HG02943 (cell line): ENCODE results near the gene WLS.
"Not testable (repeated sequence)": the region's sequence is repeated elsewhere in the genome, so short reads cannot be mapped to it uniquely, and the experiment has no call there.

ENCODE experiments used
- ATAC-seq: cut with Tn5 transposase; IDR thresholded peaks from one replicate; pipeline ENCODE4 v1.9.1; 2021; ENCODE audit warnings: mild to moderate bottlenecking, low read depth, moderate library complexity; ENCODE audit not compliant: unreplicated experiment

The WLS gene

DNA sequence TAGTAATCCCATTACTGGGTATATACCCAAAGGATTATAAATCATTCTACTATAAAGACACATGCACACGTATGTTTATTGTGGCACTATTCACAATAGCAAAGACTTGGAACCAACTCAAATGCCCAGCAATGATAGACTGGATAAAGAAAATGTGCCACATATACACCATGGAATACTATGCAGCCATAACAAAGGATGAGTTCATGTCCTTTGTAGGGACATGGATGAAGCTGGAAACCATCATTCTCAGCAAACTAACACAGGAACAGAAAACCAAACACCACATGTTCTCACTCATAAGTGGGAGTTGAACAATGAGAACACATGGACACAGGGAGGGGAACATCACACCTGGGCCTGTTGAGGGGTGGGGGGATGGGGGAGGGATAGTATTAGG is 60.5 kb downstream of the WLS start:
- not testable (repeated sequence) for ATAC-seq

GRCh38 chr1:68168545-68169171 is 63.7 kb downstream of the WLS start:
- ATAC-seq = no peak

DNA sequence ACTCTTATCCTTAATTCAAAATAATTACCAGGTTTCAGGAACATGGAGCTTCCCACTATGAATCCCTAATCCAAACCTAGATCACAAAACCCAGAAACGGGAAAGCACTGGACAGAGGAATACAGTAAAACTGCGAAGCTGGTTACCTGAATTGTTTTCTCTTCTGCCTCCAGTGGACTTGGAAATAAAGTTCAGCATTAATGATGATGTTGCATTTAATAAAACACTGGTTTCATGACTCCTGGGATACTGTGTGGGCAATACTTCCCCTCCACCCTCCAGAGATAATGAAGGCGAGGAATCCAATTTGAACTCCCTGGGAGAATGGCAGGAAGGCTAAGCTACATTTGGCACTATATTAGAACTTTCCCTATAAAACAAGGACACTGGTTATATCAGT is 65.1 kb downstream of the WLS start:
- no peak for ATAC-seq

- no peak for ATAC-seq
Measured at GRCh38 chr1:68166348-68166747, 66.0 kb downstream of the WLS start.

DNA sequence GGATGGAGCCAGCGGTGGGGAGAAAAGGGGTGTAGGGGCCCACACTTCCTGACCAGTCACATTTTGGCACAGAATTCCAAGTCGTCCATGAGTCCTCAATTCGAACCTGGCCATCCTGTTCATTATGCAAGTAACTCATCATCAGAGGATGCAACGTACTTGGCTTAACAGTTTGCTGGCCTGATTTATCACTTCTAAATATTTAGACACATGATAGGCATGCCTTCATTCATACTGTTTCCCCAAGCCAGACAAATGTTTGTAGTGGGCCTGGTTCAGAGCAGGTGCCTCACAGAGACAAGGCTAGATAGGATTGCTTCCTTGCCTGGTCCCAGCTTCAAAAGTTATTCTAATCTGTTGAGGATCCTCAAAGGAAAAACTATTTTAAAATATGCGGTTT is 66.7 kb downstream of the WLS start:
- ATAC-seq = no peak

DNA sequence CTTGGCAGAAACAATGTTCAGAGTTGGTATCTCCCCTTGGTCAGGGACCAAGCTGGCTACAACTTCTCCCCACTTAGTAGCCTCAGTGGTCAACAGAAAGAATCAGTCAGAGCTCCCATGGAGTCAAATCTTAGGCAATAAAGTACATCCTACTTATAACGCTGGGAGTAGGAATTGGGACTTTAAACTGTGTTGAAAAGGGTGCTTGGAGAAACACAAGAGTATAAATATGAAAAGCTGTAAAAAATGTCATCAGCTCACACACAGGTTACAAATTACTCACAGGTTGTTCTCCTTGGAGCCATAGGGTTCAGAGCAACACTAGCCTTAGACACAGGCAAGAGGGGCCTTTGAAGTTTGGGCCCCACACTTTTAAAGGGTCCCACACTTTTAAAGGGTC is 67.4 kb downstream of the WLS start:
- ATAC-seq = no peak

- ATAC-seq = no peak
Measured at GRCh38 chr1:68163220-68163619, 69.1 kb downstream of the WLS start.

GRCh38 chr1:68162761-68163160 is 69.6 kb downstream of the WLS start:
- no peak for ATAC-seq

GRCh38 chr1:68161672-68162071 is 70.7 kb downstream of the WLS start:
- ATAC-seq = not testable (repeated sequence)

- ATAC-seq = not testable (repeated sequence)
Measured at GRCh38 chr1:68160935-68161334, 71.4 kb downstream of the WLS start.

- ATAC-seq = no peak
Measured at GRCh38 chr1:68160021-68160420, 72.3 kb downstream of the WLS start.

GRCh38 chr1:68158837-68159236 is 73.5 kb downstream of the WLS start:
- ATAC-seq = no peak

DNA sequence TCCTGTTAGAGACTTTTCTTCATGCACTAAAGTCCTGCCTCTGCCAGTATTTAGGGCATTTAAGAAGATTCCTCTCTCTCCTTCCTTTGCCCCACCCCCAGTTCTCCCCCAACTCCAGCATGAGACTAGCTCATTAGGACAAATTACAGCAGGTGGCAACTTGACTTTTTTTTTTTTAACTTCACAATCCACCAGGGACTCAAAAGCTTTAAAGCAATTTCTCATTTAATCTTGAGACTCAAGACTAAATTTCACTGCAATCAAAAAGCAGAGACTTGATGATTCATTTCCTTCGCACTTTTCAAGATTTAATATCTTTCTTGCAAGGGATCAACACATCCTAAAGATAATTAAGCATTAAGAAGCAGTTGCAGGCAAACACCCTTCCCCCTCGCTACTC is 74.9 kb downstream of the WLS start:
- ATAC-seq = no peak

DNA sequence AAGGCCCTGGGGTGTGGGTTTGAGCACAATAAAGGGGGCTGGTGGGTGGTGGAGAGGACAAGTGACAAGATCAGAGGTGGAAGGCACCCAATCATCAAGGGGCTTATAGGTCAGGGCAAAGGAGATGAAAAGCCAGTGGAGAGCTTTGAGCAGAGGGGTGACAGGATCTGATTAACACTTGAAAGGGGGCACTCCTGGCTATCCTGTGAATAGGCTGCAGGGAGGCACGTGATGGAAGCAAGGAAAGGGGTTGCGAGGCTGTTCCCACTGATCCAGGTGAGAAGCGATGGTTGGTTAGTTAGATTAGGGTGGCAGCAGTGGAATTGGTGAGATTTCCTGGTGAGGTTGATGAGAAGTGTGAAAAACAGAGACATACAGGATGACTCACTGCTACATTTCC is 80.6 kb downstream of the WLS start:
- ATAC-seq = no peak

- no peak for ATAC-seq
Measured at GRCh38 chr1:68149907-68150306, 82.4 kb downstream of the WLS start.

- ATAC-seq = no peak
Measured at GRCh38 chr1:68149110-68149798, 83.1 kb downstream of the WLS start.

- no peak for ATAC-seq
Measured at GRCh38 chr1:68148631-68149030, 83.7 kb downstream of the WLS start.

DNA sequence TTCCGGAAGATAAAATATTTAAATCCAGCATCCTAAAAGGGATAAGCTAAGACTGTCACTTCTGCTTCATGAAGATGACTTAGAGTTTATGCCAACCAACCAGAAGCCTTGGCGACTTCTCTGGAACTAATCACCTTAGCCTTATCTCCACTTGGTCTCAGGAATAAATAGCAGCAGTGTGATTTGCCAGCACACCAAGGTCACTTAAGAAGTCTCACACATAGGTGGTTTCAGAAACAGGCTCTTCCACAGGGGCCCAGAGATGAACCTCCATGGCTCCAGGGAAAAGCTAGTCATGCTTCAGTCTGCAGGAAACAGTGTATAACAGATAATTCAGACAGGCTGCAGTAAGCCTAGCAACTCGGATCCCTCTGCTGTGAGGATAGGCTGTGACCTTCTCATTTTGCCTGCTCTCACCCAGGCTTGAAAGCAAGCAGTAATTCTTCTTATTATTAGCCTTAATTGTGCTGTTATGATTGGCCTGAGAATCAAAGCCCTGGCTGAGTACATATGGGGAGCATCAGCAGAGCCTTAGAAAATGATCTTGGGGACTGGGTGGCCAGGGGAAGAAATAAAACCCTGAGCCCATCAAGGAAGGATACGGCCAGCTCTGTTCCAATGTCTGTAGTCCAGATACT is 84.7 kb downstream of the WLS start:
- ATAC-seq = no peak

GRCh38 chr1:68145418-68146126 is 86.8 kb downstream of the WLS start:
- no peak for ATAC-seq

DNA sequence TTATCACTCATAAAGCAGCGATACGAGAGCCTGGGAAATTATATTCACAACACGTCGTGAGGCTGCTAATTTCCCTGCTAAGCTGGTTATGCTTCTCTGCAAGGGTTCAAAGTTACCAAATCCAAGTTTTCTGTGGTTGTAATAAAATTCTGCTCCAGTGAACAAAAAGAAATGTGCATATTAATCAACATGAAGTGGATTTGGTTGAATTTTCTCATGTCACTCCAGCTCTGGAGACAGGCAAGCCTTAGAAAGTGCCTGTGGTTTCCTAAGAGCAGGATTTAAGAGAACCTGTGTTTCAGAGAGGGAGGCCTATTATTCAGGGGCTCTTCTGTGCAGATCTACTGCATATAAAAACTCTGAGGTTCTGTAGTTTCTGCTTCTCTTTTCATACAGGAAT is 87.5 kb downstream of the WLS start:
- ATAC-seq = no peak

- ATAC-seq = no peak
Measured at GRCh38 chr1:68143633-68144032, 88.7 kb downstream of the WLS start.
